GM12892 (cell line): ENCODE data around the gene GNA12.

Experiments
- DNase-seq: peaks from one replicate; pipeline ENCODE4 v3.0.0; 2011; ENCODE audit not compliant: insufficient read length
- FAIRE-seq: peaks from 2 replicates; lab custom pipeline; 2011; peaks lifted over from hg19 to GRCh38; lab: Jason Lieb, UNC
- POLR2A ChIP-seq: IDR thresholded peaks from 2 replicates; pipeline ENCODE4 v1.6.1; 2011; ENCODE audit warnings: low read depth, low read length, control low read depth
- POLR2AphosphoS5 ChIP-seq: IDR thresholded peaks from 2 replicates; pipeline ENCODE4 v1.6.1; 2011; ENCODE audit warnings: low read depth, low read length, control low read depth
- TAF1 ChIP-seq: IDR thresholded peaks from 2 replicates; pipeline ENCODE4 v1.6.1; 2011; ENCODE audit warnings: low read depth, mild to moderate bottlenecking, control low read depth, low read length, borderline replicate concordance

GNA12 gene

DNA sequence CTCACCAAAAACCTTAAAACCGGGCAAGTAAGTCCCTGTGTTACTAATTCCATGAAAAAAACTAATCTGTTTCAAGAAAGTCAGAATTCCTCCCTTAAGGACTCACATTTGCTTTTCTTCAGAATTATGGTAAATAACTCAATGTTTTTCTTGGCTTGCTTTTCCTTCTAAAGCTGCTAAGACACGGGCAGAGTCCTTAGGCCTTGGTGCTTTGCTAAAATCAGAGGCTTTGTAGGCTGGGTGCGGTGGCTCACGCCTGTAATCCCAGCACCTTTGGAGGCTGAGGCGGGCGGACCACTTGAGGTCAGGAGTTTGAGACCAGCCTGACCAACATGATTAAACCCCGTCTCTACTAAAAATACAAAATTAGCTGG, 32.0 kb downstream of the GNA12 start:
- DNase-seq = no peak
- no peak for FAIRE-seq
- no peak for TF ChIP-seq POLR2AphosphoS5
- TF ChIP-seq TAF1 = no peak
- no peak for TF ChIP-seq POLR2A

DNA sequence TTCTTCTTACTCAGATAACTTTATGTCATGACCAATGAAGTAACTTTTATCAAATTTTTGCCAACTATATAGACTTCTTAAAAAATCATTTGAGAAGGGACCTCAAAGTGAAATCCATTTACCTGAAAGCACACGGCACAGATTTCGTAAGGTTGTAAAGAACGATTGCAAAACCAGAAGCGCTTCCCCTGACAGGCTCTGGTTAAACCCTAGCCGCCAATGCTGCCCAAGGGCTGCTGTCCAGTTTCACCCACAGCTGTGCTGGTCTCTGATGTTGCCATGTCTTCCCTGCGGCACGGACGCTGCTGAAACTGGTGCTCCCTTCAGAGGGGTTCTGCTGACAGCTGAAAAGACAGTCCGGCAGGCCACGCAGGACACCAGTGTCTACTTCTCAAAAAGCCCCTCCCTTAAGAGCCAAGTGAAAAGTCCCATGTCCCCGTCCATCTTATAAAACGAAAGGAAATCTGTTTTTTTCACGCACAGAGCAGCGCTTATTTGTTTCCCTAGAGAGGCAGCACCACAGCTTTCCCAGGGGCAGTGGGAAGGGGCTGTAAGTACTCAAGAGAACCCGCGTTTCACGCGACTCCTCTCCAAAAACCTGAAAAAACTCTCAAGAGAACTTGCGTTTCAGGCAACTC, 32.5 kb downstream of the GNA12 start:
- no peak for TF ChIP-seq POLR2A
- no peak for TF ChIP-seq POLR2AphosphoS5
- TF ChIP-seq TAF1 = no peak
- FAIRE-seq (no peak), DNase-seq (no peak)

DNA sequence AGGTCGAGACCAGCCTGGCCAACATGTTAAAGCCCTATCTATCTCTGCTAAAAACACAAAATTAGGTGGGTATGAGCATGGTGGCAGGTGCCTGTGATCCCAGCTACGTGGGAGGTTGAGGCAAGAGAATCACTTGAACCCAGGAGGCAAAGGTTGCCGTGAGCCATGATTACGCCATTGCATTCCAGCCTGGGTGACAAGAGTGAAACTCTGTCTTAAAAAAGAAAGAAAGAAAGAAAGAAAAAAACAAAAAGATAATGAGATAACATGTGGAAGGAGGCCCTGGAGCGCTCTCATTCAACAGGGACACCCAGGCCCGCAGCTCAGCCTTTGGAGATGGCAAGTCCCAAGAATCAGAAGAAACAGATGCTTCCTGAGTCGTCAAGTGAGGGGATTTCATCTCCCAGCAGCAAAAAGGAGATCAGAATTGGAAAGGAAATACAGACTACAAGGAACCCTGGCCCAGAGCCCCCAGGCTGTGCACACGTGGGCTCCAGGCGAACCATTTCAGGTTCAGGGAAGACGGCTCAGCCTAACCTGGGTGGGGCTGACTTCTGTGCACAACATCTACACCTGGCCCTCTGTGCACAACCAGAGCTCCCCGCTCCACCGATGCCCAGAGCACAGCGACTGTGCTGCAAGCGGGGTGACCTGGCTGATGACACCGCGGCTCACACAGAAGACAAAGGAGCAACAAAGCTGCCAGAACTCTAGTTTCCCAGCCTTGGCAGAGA, 33.3 kb downstream of the GNA12 start:
- TF ChIP-seq POLR2AphosphoS5 (no peak), TAF1 (no peak), POLR2A (no peak)
- no peak for FAIRE-seq
- DNase-seq = no peak

DNA sequence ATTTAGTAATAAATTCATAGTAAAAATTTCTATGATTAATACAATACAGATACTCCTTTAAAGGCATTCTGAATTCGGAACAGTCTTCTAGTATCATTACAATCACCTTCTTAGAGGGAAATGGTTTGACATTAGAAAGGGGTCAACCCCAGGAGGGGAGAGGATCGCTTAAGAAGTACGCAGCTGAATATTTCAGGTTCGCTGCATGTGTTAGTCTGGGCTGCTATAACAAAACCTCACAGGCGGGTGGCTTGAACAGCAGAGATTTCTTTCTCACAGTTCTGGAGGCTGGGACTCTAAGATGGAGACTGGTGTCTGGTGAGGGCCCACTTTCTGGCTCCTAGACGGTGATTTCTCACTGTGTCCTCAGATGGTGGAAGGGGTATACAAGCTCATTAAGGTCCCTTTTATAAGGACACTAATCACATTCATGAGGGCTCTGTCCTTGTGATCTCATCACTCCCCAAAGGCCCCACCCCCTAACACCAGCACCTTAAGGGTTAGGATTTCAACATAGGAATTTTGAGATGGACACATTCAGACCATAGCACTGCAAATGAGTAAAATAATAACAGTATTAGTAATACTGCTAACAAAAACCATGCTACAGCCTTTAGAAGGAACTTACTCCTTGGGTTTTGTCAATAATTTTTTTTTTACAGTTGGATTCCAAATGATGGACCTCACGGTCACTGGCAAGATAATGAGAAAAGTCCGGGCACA, 34.0 kb downstream of the GNA12 start:
- FAIRE-seq (no peak), DNase-seq (no peak)
- TF ChIP-seq POLR2AphosphoS5 = no peak
- TF ChIP-seq TAF1 = no peak
- TF ChIP-seq POLR2A = no peak

DNA sequence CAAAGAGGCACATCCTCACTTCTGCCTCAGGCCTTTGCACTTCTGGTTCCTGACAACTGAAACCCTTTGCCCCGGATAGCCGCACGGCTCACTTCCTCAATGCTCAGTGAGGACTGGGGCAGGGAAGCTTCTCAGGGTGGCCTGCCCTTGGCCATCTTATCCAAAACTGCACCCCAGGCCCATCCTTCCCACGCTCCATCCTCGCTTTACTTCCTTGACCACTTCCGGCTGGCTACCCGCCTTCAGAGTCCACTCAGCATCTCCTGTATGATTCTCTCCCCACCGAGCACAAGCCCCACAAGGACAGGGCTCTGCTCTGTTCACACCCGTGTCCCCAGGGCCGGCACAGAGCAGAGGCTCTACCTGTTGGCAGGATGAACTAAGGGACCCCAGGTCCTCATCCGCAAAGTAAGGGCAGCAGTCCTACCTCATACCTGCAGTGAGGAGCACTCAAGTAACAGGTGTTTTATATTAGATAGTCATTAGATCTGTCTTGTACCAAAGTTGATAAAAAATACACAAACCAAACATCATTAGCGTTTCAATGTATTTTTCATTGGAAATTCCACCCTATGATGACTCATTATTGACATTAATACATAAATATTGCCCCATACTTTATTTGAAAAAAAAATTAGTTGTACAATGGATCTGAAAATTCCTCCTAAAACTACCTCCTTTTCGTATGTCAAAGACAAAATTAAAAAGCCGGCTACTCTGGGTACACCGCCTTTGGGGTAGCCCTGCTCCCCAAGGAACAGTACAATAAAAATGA, 35.0 kb downstream of the GNA12 start:
- FAIRE-seq = no peak
- no peak for DNase-seq
- TF ChIP-seq TAF1 (no peak), POLR2AphosphoS5 (no peak), POLR2A (no peak)

DNA sequence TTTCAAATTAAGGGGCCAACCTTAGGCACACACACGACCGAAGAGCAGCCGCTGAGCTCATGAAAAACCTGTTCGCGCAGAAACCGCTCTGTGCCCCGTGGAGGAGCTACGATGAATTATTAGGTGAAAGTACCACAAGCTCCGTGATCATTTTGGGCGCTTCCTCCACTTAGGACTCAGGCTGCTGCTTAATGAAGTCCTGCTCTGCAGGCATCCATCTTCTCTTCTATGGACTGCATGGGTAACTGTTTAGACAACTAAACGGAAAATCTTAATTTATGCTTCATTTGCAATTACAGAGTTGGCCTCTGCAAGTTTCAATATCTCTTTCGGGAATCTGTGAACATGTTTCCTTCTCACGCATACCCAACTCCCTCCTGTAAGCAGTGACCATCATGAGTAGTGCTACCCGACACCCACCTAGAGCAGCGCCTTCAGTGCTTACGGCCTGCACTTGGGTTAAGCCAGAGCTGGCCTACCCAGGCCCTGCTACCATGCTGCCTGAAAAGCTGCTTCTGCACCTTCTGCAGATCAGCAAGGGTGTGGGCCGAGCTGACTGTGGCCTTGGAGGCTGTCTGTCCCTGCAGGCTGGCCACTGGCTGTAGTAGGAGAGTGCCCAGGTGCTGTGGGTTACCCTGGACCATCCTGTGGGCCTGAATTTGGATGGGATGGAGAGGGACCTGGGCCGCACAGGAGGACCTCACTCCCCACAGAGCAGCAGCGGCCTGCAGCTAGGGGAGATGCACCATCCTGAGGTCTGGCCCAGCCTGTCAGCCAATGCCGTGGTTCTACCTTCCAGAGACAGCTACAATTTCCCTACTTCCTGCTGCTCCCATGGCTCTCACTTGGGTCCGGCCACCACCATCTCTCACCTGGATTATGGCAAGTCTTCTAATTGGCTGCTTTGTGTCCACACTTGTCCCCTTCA, 36.0 kb downstream of the GNA12 start:
- DNase-seq = no peak
- no peak for FAIRE-seq
- TF ChIP-seq TAF1 (no peak), POLR2A (no peak), POLR2AphosphoS5 (no peak)

DNA sequence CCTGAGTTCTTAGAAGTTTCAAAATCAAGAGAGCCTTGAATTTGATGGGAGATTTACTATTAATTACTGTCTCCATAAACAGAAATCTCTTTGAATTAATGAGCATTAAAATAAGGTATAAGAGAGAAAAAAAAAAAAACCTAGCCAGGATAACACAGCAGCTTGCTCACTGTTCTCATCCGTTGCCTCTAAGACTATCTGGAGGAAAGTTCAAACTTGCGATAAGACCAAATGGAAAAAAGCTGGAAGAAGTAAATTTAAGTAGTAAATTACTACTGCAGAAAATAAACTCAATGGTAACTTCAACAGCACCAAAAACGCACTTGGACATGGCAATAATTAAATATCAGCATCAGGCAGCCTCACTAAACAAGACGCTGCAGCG, 36.7 kb downstream of the GNA12 start:
- FAIRE-seq (no peak), DNase-seq (no peak)
- TF ChIP-seq POLR2AphosphoS5 = no peak
- no peak for TF ChIP-seq TAF1
- no peak for TF ChIP-seq POLR2A

DNA sequence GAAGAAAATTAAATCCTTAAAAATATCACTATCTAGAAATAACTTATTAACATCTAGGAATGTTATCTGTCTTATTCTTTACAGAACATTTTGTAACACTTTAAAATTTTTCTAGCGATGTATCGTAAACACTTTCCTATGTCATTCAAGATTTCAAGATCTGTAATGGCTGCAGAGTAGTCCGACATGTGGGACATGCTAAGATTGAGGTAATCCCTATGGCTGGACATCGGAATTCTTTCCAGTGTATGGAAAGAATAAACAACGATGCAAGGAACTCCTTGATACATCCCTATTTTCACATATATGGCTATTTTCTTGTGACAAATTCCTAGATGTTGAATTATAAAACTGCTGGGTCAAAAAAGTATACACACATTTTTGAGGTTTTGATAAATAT, 37.5 kb downstream of the GNA12 start:
- FAIRE-seq = no peak
- TF ChIP-seq POLR2A = no peak
- TF ChIP-seq POLR2AphosphoS5 = no peak
- TF ChIP-seq TAF1 = no peak
- no peak for DNase-seq

DNA sequence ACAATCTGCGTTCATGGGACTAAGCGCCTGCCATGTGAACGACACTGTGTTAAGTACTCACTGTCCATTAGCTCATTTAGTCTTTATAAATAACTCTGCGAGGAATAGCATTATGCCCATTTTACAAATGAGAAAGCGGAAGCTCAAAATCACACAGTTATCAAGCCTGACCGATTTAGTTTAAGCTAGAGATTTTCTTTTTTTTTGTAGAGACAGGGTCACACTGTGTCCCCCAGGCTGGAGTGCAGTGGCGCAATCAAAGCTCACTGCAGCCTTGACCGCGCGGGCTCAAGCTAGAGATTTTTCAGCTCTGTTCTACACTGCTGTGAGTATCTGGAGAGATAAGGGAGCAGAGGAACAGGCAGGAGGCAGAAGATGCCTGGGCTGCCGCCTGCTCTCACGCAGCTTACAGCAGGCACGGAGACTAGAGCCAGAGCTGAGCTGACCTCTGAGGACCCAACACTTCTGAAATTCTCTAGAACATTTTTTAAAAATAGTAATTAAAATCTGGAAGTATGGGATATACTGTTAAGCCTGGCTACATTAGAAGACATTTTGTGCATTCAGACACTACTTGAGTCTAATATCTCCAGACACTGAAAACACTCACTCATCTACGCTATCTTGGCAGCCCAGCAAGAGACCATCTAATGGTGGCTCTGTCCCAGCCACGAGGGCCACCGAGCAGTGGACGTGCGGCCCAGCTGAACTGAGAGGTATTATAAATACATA, 38.7 kb downstream of the GNA12 start:
- no peak for FAIRE-seq
- DNase-seq = no peak
- TF ChIP-seq POLR2AphosphoS5 (no peak), TAF1 (no peak), POLR2A (no peak)

DNA sequence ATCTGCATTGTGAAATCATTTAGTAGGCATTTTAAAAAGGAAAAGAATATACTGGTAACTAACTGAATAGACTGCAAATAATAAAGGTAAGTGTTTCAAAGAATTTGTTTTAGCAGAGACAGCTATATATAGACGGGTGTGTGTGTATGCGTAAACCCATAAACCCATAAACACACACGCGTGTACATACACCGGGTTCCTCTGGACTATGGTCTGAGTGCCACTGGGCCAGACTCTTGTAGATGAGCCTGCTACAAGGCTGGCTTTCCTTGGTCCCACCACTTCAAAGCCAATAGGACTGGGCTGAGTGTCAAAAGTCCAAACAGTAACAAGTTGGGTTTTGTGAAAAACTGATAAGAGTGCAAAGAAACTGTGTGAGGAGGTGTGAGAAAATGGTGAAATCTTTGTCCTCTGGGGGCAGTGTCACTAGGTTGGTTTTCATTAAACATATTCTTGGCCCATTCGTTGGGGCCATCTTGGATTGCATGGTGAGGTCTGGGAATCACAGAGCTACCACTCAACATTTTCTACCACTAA, 39.8 kb downstream of the GNA12 start:
- DNase-seq = no peak
- TF ChIP-seq POLR2A = no peak
- no peak for TF ChIP-seq TAF1
- TF ChIP-seq POLR2AphosphoS5 = no peak
- no peak for FAIRE-seq
